GM23338 (cell line): Measurements from ENCODE around the gene PHLDB1.

Experiments
- CREB1 ChIP-seq: fragments of 250-450 bp; sonication (Bioruptor Pico); IDR thresholded peaks from 2 replicates; pipeline ENCODE4 v1.5.0; 2020; ENCODE audit warnings: low read depth, mild to moderate bottlenecking, moderate library complexity
- EZH2 ChIP-seq: fragments of 200-600 bp; sonication (generic); IDR thresholded peaks from one replicate; pipeline ENCODE4 v1.8.0; 2017; ENCODE audit warnings: antibody characterized with exemption, mild to moderate bottlenecking, low read depth; ENCODE audit not compliant: unreplicated experiment
- EZH2phosphoT487 ChIP-seq: fragments of 200-600 bp; sonication (generic); IDR thresholded peaks from one replicate; pipeline ENCODE4 v1.8.1; 2018; ENCODE audit warnings: antibody characterized with exemption; ENCODE audit not compliant: unreplicated experiment
- JUNB ChIP-seq: IDR thresholded peaks from one replicate; pipeline ENCODE4 v1.6.1; 2016; ENCODE audit warnings: antibody characterized with exemption; ENCODE audit not compliant: unreplicated experiment
- NANOG ChIP-seq: IDR thresholded peaks from 2 replicates; pipeline ENCODE4 v1.6.1; 2016; ENCODE audit warnings: antibody characterized with exemption, borderline replicate concordance
- POLR2AphosphoS5 ChIP-seq: IDR thresholded peaks from 2 replicates; pipeline ENCODE4 v1.6.1; 2016; ENCODE audit warnings: antibody characterized with exemption, low read depth
- STAT1 ChIP-seq: IDR thresholded peaks from one replicate; pipeline ENCODE4 v1.6.1; 2016; ENCODE audit warnings: antibody characterized with exemption; ENCODE audit not compliant: unreplicated experiment
- ZNF331 ChIP-seq: fragments of 250-450 bp; sonication (Bioruptor Pico); IDR thresholded peaks from 2 replicates; pipeline ENCODE4 v1.5.0; 2020; ENCODE audit warnings: low read depth, mild to moderate bottlenecking, moderate library complexity
- TF ChIP-seq, protein P1 (sequence below), 2 experiments: fragments of 200-600 bp in 1 of 2; sonication (generic) in 1 of 2; conservative IDR thresholded peaks; 2 replicates each; pipeline versions ENCODE4 v1.5.1 to v1.6.1; 2016 to 2017; ENCODE audit warnings: antibody characterized with exemption in 2 of 2, low read depth in 2 of 2, mild to moderate bottlenecking in 2 of 2, moderate library complexity in 1 of 2
- TF ChIP-seq, protein P2 (sequence below): IDR thresholded peaks from one replicate; pipeline ENCODE4 v1.6.1; 2018; ENCODE audit warnings: antibody characterized with exemption; ENCODE audit not compliant: unreplicated experiment
- TF ChIP-seq, protein P3 (sequence below): IDR thresholded peaks from 2 replicates; pipeline ENCODE4 v1.6.1; 2016; ENCODE audit warnings: antibody characterized with exemption
- TF ChIP-seq, protein P4 (sequence below): fragments of 250-450 bp; sonication (Bioruptor Pico); IDR thresholded peaks from 2 replicates; pipeline ENCODE4 v1.5.0; 2020; ENCODE audit warnings: mild to moderate bottlenecking, moderate library complexity

DNA sequence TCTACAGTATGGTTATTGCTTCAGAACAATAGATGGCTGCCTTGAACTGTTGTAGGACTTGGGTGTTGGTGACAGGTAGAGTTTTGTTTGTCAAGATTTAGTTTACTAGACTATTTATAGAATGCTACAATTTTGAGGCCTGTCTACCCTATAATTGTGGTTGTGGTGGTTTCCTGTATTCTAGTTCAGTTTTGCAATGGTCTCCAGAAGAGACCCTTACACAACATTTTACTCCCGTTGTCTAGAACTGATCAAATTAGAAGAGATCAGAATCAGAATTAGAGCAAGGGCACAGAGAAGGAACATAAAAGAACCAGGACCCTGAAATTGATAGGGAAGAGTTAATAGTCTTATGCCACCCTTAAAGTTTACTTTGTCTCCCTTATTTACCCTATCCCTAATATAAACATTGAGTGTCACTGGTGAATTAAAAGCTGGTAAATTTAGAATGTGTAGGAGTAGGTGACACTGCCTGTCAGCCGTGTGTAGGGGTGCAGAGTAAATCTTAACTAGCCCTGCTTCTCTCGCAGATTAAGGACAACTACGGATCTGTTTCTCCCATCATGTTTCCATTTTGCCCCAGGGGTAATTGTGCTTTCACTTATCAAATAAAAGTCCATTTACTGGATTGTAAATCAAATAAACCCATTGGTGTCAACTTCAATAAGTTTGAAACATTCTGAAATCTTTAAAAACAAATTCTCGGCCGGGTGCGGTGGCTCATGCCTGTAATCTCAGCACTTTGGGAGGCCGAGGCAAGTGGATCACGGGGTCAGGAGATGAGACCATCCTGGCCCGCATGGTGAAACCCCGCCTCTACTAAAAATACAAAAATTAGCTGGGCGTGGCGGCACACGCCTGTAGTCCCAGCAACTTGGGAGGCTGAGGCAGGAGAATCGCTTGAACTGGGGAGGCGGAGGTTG lies 10.9 kb upstream of the PHLDB1 start:
- TF ChIP-seq EZH2 (no peak), POLR2AphosphoS5 (no peak), EZH2phosphoT487 (no peak), CREB1 (CRISPR knock-in tag) (no peak), JUNB (no peak), ZNF331 (CRISPR knock-in tag) (no peak), STAT1 (no peak), NANOG (no peak)
- TF ChIP-seq, protein P1, sequence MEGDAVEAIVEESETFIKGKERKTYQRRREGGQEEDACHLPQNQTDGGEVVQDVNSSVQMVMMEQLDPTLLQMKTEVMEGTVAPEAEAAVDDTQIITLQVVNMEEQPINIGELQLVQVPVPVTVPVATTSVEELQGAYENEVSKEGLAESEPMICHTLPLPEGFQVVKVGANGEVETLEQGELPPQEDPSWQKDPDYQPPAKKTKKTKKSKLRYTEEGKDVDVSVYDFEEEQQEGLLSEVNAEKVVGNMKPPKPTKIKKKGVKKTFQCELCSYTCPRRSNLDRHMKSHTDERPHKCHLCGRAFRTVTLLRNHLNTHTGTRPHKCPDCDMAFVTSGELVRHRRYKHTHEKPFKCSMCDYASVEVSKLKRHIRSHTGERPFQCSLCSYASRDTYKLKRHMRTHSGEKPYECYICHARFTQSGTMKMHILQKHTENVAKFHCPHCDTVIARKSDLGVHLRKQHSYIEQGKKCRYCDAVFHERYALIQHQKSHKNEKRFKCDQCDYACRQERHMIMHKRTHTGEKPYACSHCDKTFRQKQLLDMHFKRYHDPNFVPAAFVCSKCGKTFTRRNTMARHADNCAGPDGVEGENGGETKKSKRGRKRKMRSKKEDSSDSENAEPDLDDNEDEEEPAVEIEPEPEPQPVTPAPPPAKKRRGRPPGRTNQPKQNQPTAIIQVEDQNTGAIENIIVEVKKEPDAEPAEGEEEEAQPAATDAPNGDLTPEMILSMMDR (conservative IDR thresholded peaks at IDR 0.05; ENCODE audit: low read depth in 2 of 2): no peak
- TF ChIP-seq, protein P2, sequence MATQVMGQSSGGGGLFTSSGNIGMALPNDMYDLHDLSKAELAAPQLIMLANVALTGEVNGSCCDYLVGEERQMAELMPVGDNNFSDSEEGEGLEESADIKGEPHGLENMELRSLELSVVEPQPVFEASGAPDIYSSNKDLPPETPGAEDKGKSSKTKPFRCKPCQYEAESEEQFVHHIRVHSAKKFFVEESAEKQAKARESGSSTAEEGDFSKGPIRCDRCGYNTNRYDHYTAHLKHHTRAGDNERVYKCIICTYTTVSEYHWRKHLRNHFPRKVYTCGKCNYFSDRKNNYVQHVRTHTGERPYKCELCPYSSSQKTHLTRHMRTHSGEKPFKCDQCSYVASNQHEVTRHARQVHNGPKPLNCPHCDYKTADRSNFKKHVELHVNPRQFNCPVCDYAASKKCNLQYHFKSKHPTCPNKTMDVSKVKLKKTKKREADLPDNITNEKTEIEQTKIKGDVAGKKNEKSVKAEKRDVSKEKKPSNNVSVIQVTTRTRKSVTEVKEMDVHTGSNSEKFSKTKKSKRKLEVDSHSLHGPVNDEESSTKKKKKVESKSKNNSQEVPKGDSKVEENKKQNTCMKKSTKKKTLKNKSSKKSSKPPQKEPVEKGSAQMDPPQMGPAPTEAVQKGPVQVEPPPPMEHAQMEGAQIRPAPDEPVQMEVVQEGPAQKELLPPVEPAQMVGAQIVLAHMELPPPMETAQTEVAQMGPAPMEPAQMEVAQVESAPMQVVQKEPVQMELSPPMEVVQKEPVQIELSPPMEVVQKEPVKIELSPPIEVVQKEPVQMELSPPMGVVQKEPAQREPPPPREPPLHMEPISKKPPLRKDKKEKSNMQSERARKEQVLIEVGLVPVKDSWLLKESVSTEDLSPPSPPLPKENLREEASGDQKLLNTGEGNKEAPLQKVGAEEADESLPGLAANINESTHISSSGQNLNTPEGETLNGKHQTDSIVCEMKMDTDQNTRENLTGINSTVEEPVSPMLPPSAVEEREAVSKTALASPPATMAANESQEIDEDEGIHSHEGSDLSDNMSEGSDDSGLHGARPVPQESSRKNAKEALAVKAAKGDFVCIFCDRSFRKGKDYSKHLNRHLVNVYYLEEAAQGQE: no peak
- TF ChIP-seq, protein P3, sequence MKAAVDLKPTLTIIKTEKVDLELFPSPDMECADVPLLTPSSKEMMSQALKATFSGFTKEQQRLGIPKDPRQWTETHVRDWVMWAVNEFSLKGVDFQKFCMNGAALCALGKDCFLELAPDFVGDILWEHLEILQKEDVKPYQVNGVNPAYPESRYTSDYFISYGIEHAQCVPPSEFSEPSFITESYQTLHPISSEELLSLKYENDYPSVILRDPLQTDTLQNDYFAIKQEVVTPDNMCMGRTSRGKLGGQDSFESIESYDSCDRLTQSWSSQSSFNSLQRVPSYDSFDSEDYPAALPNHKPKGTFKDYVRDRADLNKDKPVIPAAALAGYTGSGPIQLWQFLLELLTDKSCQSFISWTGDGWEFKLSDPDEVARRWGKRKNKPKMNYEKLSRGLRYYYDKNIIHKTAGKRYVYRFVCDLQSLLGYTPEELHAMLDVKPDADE: no peak
- TF ChIP-seq, protein P4, sequence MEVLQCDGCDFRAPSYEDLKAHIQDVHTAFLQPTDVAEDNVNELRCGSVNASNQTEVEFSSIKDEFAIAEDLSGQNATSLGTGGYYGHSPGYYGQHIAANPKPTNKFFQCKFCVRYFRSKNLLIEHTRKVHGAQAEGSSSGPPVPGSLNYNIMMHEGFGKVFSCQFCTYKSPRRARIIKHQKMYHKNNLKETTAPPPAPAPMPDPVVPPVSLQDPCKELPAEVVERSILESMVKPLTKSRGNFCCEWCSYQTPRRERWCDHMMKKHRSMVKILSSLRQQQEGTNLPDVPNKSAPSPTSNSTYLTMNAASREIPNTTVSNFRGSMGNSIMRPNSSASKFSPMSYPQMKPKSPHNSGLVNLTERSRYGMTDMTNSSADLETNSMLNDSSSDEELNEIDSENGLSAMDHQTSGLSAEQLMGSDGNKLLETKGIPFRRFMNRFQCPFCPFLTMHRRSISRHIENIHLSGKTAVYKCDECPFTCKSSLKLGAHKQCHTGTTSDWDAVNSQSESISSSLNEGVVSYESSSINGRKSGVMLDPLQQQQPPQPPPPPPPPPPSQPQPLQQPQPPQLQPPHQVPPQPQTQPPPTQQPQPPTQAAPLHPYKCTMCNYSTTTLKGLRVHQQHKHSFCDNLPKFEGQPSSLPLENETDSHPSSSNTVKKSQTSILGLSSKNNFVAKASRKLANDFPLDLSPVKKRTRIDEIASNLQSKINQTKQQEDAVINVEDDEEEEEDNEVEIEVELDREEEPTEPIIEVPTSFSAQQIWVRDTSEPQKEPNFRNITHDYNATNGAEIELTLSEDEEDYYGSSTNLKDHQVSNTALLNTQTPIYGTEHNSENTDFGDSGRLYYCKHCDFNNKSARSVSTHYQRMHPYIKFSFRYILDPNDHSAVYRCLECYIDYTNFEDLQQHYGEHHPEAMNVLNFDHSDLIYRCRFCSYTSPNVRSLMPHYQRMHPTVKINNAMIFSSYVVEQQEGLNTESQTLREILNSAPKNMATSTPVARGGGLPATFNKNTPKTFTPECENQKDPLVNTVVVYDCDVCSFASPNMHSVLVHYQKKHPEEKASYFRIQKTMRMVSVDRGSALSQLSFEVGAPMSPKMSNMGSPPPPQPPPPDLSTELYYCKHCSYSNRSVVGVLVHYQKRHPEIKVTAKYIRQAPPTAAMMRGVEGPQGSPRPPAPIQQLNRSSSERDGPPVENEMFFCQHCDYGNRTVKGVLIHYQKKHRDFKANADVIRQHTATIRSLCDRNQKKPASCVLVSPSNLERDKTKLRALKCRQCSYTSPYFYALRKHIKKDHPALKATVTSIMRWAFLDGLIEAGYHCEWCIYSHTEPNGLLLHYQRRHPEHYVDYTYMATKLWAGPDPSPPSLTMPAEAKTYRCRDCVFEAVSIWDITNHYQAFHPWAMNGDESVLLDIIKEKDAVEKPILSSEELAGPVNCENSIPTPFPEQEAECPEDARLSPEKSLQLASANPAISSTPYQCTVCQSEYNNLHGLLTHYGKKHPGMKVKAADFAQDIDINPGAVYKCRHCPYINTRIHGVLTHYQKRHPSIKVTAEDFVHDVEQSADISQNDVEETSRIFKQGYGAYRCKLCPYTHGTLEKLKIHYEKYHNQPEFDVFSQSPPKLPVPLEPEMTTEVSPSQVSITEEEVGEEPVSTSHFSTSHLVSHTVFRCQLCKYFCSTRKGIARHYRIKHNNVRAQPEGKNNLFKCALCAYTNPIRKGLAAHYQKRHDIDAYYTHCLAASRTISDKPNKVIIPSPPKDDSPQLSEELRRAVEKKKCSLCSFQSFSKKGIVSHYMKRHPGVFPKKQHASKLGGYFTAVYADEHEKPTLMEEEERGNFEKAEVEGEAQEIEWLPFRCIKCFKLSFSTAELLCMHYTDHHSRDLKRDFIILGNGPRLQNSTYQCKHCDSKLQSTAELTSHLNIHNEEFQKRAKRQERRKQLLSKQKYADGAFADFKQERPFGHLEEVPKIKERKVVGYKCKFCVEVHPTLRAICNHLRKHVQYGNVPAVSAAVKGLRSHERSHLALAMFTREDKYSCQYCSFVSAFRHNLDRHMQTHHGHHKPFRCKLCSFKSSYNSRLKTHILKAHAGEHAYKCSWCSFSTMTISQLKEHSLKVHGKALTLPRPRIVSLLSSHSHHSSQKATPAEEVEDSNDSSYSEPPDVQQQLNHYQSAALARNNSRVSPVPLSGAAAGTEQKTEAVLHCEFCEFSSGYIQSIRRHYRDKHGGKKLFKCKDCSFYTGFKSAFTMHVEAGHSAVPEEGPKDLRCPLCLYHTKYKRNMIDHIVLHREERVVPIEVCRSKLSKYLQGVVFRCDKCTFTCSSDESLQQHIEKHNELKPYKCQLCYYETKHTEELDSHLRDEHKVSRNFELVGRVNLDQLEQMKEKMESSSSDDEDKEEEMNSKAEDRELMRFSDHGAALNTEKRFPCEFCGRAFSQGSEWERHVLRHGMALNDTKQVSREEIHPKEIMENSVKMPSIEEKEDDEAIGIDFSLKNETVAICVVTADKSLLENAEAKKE (CRISPR knock-in tag): no peak
